GM10847 (cell line): ENCODE data around the gene CETN2.

Experiments used
- POLR2A ChIP-seq: IDR thresholded peaks from 2 replicates; pipeline ENCODE4 v1.6.1; 2011; ENCODE audit not compliant: insufficient read length; ENCODE audit errors: extremely low read depth

The CETN2 gene

GRCh38 chrX:152810403-152810802 is 20.2 kb downstream of the CETN2 start:
- no peak for TF ChIP-seq POLR2A

GRCh38 chrX:152806035-152806434 is 24.5 kb downstream of the CETN2 start:
- TF ChIP-seq POLR2A: no peak

GRCh38 chrX:152798945-152799344 is 31.6 kb downstream of the CETN2 start:
- TF ChIP-seq POLR2A: no peak
